H9 (cell line): ENCODE measurements around the gene PGF. TPM values are rescaled to one million over a fixed set of nuclear protein-coding genes. Genes with fewer than 3 reads are reported as not detected.

Source experiments
- DNase-seq: peaks from one replicate; pipeline ENCODE4 v3.0.0-alpha.2; 2017
- H2AFZ ChIP-seq: one replicate; pipeline ENCODE4 v1.6.1; 2013; ENCODE audit warnings: mild to moderate bottlenecking, low read length, control low read depth, moderate library complexity
- H2AK5ac ChIP-seq: 2 replicates; pipeline ENCODE4 v1.6.1; 2013; ENCODE audit warnings: low read length, control low read depth, mixed read lengths; ENCODE audit not compliant: insufficient read length
- H2BK120ac ChIP-seq: one replicate; pipeline ENCODE4 v1.6.1; 2013; ENCODE audit warnings: low read depth, mild to moderate bottlenecking, low read length, control low read depth, inconsistent platforms; ENCODE audit not compliant: poor library complexity, severe bottlenecking
- H2BK12ac ChIP-seq: 2 replicates; pipeline ENCODE4 v1.6.1; 2013; ENCODE audit warnings: low read length, control low read depth, mixed read lengths, low read depth; ENCODE audit not compliant: insufficient read length
- H2BK15ac ChIP-seq: 2 replicates; pipeline ENCODE4 v1.6.1; 2013; ENCODE audit warnings: low read depth, low read length, control low read depth
- H2BK20ac ChIP-seq: one replicate; pipeline ENCODE4 v1.6.1; 2013; ENCODE audit warnings: low read depth, mild to moderate bottlenecking, low read length, control low read depth, inconsistent platforms; ENCODE audit not compliant: poor library complexity, severe bottlenecking
- H2BK5ac ChIP-seq: 2 replicates; pipeline ENCODE4 v1.6.1; 2013; ENCODE audit warnings: low read length, control low read depth, mixed read lengths; ENCODE audit not compliant: insufficient read length
- H3K14ac ChIP-seq: 2 replicates; pipeline ENCODE4 v1.6.1; 2013; ENCODE audit warnings: low read length, control low read depth; ENCODE audit not compliant: insufficient read depth
- H3K18ac ChIP-seq: 2 replicates; pipeline ENCODE4 v1.6.1; 2013; ENCODE audit warnings: low read depth, mild to moderate bottlenecking, mixed read lengths, low read length, control low read depth; ENCODE audit not compliant: insufficient read length
- H3K23ac ChIP-seq: 2 replicates; pipeline ENCODE4 v1.6.1; 2013; ENCODE audit warnings: low read length, control low read depth, mixed read lengths, low read depth; ENCODE audit not compliant: insufficient read length
- H3K23me2 ChIP-seq: 2 replicates; pipeline ENCODE4 v1.6.1; 2013; ENCODE audit warnings: low read depth, mild to moderate bottlenecking, mixed read lengths, low read length, control low read depth; ENCODE audit not compliant: insufficient read length, poor library complexity, severe bottlenecking
- H3K27ac ChIP-seq: 2 replicates; pipeline ENCODE4 v1.5.1; 2013; ENCODE audit warnings: low read length, control low read depth, mixed read lengths, low read depth; ENCODE audit not compliant: insufficient read length
- H3K27me3 ChIP-seq: 2 replicates; pipeline ENCODE4 v1.6.1; 2013; ENCODE audit warnings: low read length, control low read depth, inconsistent platforms; ENCODE audit not compliant: insufficient read depth
- H3K4ac ChIP-seq: 2 replicates; pipeline ENCODE4 v1.6.1; 2013; ENCODE audit warnings: low read depth, mild to moderate bottlenecking, control low read depth, inconsistent platforms, low read length, moderate library complexity
- H3K4me1 ChIP-seq: 2 replicates; pipeline ENCODE4 v1.6.1; 2013; ENCODE audit warnings: low read length, control low read depth, inconsistent platforms; ENCODE audit not compliant: insufficient read depth
- H3K4me2 ChIP-seq: 2 replicates; pipeline ENCODE4 v1.6.1; 2013; ENCODE audit warnings: low read length, control low read depth, mixed read lengths; ENCODE audit not compliant: insufficient read length, insufficient read depth
- H3K56ac ChIP-seq: 2 replicates; pipeline ENCODE4 v1.6.1; 2013; ENCODE audit warnings: low read depth, mild to moderate bottlenecking, mixed read lengths, low read length, control low read depth; ENCODE audit not compliant: insufficient read length
- H3K79me1 ChIP-seq: 2 replicates; pipeline ENCODE4 v1.6.1; 2013; ENCODE audit warnings: low read depth, mild to moderate bottlenecking, moderate library complexity, low read length, control low read depth, inconsistent platforms; ENCODE audit not compliant: insufficient read depth, poor library complexity, severe bottlenecking
- H3K79me2 ChIP-seq: 2 replicates; pipeline ENCODE4 v1.6.1; 2013; ENCODE audit warnings: low read length, control low read depth, inconsistent platforms; ENCODE audit not compliant: insufficient read depth
- H3K9ac ChIP-seq: 2 replicates; pipeline ENCODE4 v1.6.1; 2013; ENCODE audit warnings: low read length, control low read depth, mixed read lengths; ENCODE audit not compliant: insufficient read length; ENCODE audit errors: extremely low read depth
- H3K9me3 ChIP-seq: one replicate; pipeline ENCODE4 v1.6.1; 2013; ENCODE audit warnings: low read depth, low read length, inconsistent platforms; ENCODE audit not compliant: control insufficient read depth
- H3T11ph ChIP-seq: one replicate; pipeline ENCODE4 v1.6.1; 2013; ENCODE audit warnings: mild to moderate bottlenecking, low read length, control low read depth, inconsistent platforms
- H4K20me1 ChIP-seq: one replicate; pipeline ENCODE4 v1.6.1; 2013; ENCODE audit not compliant: control insufficient read depth, insufficient read length, insufficient read depth
- H4K5ac ChIP-seq: 2 replicates; pipeline ENCODE4 v1.6.1; 2013; ENCODE audit warnings: low read depth, mild to moderate bottlenecking, mixed read lengths, low read length, control low read depth; ENCODE audit not compliant: insufficient read length
- H4K8ac ChIP-seq: replicated peaks from 2 replicates; pipeline ENCODE4 v1.6.1; 2013; ENCODE audit warnings: low read length, control low read depth, mixed read lengths, low read depth; ENCODE audit not compliant: insufficient read length
- H4K91ac ChIP-seq: 2 replicates; pipeline ENCODE4 v1.6.1; 2013; ENCODE audit warnings: low read depth, mild to moderate bottlenecking, moderate library complexity, mixed read lengths, low read length, control low read depth; ENCODE audit not compliant: insufficient read length
- H3K27ac Mint-ChIP-seq, 3 experiments: 2 replicates in 2 of 3; 3 replicates in 1 of 3; pipeline ENCODE4 v1.8.0; 2020 to 2021; ENCODE audit warnings: mixed read lengths in 3 of 3, mild to moderate bottlenecking in 1 of 3, moderate library complexity in 1 of 3
- H3K27me3 Mint-ChIP-seq: 2 replicates; pipeline ENCODE4 v1.8.0; 2021; ENCODE audit warnings: low read depth, mild to moderate bottlenecking, moderate library complexity, mixed read lengths
- H3K36me3 Mint-ChIP-seq, 3 experiments: 2 replicates in 2 of 3; 3 replicates in 1 of 3; pipeline ENCODE4 v1.8.0; 2020 to 2021; ENCODE audit warnings: low read depth in 3 of 3, mixed read lengths in 3 of 3; ENCODE audit not compliant: insufficient read depth in 1 of 3
- H3K4me1 Mint-ChIP-seq, 2 experiments: 2 replicates each; pipeline ENCODE4 v1.8.0; 2020; ENCODE audit warnings: mixed read lengths in 2 of 2
- H3K4me3 Mint-ChIP-seq, 2 experiments: 2 replicates in 1 of 2; 3 replicates in 1 of 2; pipeline ENCODE4 v1.8.0; 2020 to 2021; ENCODE audit warnings: mild to moderate bottlenecking in 2 of 2, mixed read lengths in 2 of 2, moderate library complexity in 1 of 2
- H3K9me3 Mint-ChIP-seq, 2 experiments: 2 replicates in 1 of 2; 3 replicates in 1 of 2; pipeline ENCODE4 v1.8.0; 2020; ENCODE audit warnings: mild to moderate bottlenecking in 2 of 2, mixed read lengths in 2 of 2, moderate library complexity in 1 of 2
- CTCF ChIP-seq: fragments of 200-600 bp; sonication (generic); conservative IDR thresholded peaks from 3 replicates; pipeline ENCODE4 v1.8.0; 2021; ENCODE audit warnings: antibody characterized with exemption, mild to moderate bottlenecking
- WGBS: extraction: QIAGEN DNeasy Blood & Tissue Kit; methylation state at CpG from one replicate; pipeline ENCODE4 v1.1.7; 2013; ENCODE audit warnings: missing lambda C conversion rate, low lambda C conversion rate, mixed read lengths; ENCODE audit not compliant: insufficient read length; ENCODE audit errors: extremely low coverage; 5-methylcytosine and 5-hydroxymethylcytosine counted together
- total RNA-seq: library from RNA; stranded (reverse); gene quantifications from 2 replicates; pipeline ENCODE4 v1.2.1, GENCODE V29; 2021

The PGF gene
- total RNA-seq, 1 experiment from 2014 or later: 2.3 TPM

GRCh38 chr14:74981833-74982232 lies 26.4 kb upstream of the PGF start:
- no peak overlapping the region for H3K4me3 Mint-ChIP-seq
- Histone ChIP-seq H2AK5ac (no peak overlapping the region), H3K14ac (no peak overlapping the region), H4K91ac (no peak overlapping the region), H3K9ac (no peak overlapping the region), H2BK20ac (no peak overlapping the region), H3K23me2 (no peaks in the 10 kb centered on the region), H3K23ac (no peak overlapping the region), H3K27ac (no peak overlapping the region), H3K4me2 (no peak overlapping the region), H2BK15ac (no peak overlapping the region), H3K56ac (no peak overlapping the region), H3K4ac (no peak overlapping the region), H2BK120ac (no peak overlapping the region), H3T11ph (no peak overlapping the region), H3K27me3 (no peaks in the 10 kb centered on the region), H3K79me2 (no peaks in the 10 kb centered on the region), H3K18ac (no peak overlapping the region), H2BK5ac (no peak overlapping the region), H4K5ac (no peak overlapping the region), H4K8ac (no peak overlapping the region), H4K20me1 (no peaks in the 10 kb centered on the region), H3K4me1 (no peaks in the 10 kb centered on the region; the same call in 1 of the 2 replicates), H2BK12ac (no peak overlapping the region), H3K79me1 (no peaks in the 10 kb centered on the region), H2AFZ (no peak overlapping the region), H3K9me3 (no peaks in the 10 kb centered on the region)
- peaks cover 26 to 44% of the 10 kb centered on the region in 2 experiments for H3K4me1 Mint-ChIP-seq
- H3K27me3 Mint-ChIP-seq: no peaks in the 10 kb centered on the region; the same call in 1 of the 2 replicates
- no CpG with 5 or more reads among the region's 5 CpGs for WGBS
- H3K9me3 Mint-ChIP-seq: no peaks in the 10 kb centered on the region
- peak; percentile 19 for DNase-seq
- no peaks in the 10 kb centered on the region; a peak in 1 of 7 replicates for H3K36me3 Mint-ChIP-seq
- no peak overlapping the region for H3K27ac Mint-ChIP-seq
- TF ChIP-seq CTCF: no peak
